ENCODE results near the gene AMOT.
"Not testable (repeated sequence)": the region's sequence is repeated elsewhere in the genome, so short reads cannot be mapped to it uniquely, and the experiment has no call there.

Gene AMOT

DNA sequence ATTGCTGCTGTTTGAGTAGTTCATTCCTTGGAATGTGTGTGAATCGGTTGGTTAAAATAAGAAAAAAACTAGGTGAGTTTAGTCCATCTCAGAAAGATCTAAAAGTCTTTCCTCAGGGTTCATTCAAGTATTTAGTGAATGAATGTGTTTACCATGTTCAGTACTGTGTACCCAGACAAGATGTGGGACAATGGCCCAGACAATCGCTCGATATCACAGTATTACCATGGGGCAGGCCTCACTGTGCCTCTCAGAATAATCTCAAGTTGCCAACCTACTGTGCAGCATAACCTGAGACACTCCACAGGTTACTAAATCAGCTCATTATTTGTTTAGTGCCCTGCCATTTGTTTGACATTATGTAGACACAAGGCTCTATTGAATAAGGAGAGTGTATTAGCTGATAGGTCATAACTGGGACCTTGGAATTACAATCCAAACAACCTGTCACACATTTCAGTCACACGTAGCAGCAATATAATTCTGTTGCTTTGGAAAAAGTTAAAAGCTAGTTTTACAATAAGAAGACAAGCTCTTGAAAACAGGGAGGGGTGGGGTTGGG lies 24.9 kb upstream of the AMOT start:
- no peaks in the 10 kb centered on the region for H3K79me2 ChIP-seq (ENCODE audit: low read length)
- no peaks in the 10 kb centered on the region for H3K9me3 ChIP-seq (replicated peaks; ENCODE audit: insufficient read depth, low read length)
- H4K20me1 ChIP-seq (ENCODE audit: insufficient read depth, low read length) = no peaks in the 10 kb centered on the region
- H3K27me3 ChIP-seq (replicated peaks; ENCODE audit: insufficient read depth, low read length) = no peaks in the 10 kb centered on the region
- no peak overlapping the region for H2AFZ ChIP-seq (ENCODE audit: low read length)
- no peak overlapping the region for H3K9ac ChIP-seq (ENCODE audit: low read length)
- no peak overlapping the region for H3K4me2 ChIP-seq (ENCODE audit: low read depth, low read length)
- no peaks in the 10 kb centered on the region for H3F3A ChIP-seq (ENCODE audit: insufficient read depth, low read length)
- H3K36me3 ChIP-seq (replicated peaks; ENCODE audit: insufficient read depth, low read length) = no peaks in the 10 kb centered on the region
- H3K27ac ChIP-seq (ENCODE audit: low read length) = no peak overlapping the region
- no peaks in the 10 kb centered on the region for H3K4me1 ChIP-seq (ENCODE audit: low read length)
- no peak for DNase-seq
- no peaks in the 10 kb centered on the region for H3K9me2 ChIP-seq (replicated peaks; ENCODE audit: insufficient read depth, low read length)
- TF ChIP-seq EZH2 (optimal IDR thresholded peaks at IDR 0.05; ENCODE audit: low read depth, low read length) (no peak), EZH2phosphoT487 (IDR thresholded peaks at IDR 0.05; ENCODE audit: low read length) (no peak)
- TF ChIP-seq, protein P1, sequence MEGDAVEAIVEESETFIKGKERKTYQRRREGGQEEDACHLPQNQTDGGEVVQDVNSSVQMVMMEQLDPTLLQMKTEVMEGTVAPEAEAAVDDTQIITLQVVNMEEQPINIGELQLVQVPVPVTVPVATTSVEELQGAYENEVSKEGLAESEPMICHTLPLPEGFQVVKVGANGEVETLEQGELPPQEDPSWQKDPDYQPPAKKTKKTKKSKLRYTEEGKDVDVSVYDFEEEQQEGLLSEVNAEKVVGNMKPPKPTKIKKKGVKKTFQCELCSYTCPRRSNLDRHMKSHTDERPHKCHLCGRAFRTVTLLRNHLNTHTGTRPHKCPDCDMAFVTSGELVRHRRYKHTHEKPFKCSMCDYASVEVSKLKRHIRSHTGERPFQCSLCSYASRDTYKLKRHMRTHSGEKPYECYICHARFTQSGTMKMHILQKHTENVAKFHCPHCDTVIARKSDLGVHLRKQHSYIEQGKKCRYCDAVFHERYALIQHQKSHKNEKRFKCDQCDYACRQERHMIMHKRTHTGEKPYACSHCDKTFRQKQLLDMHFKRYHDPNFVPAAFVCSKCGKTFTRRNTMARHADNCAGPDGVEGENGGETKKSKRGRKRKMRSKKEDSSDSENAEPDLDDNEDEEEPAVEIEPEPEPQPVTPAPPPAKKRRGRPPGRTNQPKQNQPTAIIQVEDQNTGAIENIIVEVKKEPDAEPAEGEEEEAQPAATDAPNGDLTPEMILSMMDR (IDR thresholded peaks at IDR 0.05; ENCODE audit: low read length) = no peak
- no peak overlapping the region for H3K4me3 ChIP-seq (ENCODE audit: low read length)

DNA sequence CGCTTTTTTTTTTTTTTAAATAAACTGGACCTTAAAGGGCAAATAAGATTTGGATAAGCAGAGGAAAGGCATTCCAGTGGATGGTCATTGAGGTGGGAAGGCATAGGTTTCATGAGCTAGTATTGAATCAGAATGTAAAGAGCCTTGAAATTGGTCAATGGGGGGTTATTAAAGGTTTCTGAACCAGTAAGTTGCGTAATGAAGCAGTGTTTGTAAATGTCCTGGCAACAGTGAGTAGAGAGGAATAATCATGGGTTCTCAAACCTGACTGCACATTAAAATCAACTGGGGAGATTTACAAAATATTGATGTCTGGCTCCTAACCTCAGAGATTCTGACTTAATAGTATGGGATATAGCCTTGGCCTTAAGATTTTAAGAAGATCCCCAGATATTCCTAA lies 23.2 kb upstream of the AMOT start:
- H3K27me3 ChIP-seq (replicated peaks; ENCODE audit: insufficient read depth, low read length) = no peaks in the 10 kb centered on the region
- no peak overlapping the region for H3K4me3 ChIP-seq (ENCODE audit: low read length)
- H3K9me2 ChIP-seq (replicated peaks; ENCODE audit: insufficient read depth, low read length) = no peaks in the 10 kb centered on the region
- no peak overlapping the region for H3K9ac ChIP-seq (ENCODE audit: low read length)
- no peak for DNase-seq
- H2AFZ ChIP-seq (ENCODE audit: low read length) = no peak overlapping the region
- no peaks in the 10 kb centered on the region for H3K9me3 ChIP-seq (replicated peaks; ENCODE audit: insufficient read depth, low read length)
- H3K4me1 ChIP-seq (ENCODE audit: low read length) = no peaks in the 10 kb centered on the region
- TF ChIP-seq EZH2 (optimal IDR thresholded peaks at IDR 0.05; ENCODE audit: low read depth, low read length) (no peak), EZH2phosphoT487 (IDR thresholded peaks at IDR 0.05; ENCODE audit: low read length) (no peak)
- TF ChIP-seq, protein P1 (IDR thresholded peaks at IDR 0.05; ENCODE audit: low read length) = no peak
- no peaks in the 10 kb centered on the region for H3F3A ChIP-seq (ENCODE audit: insufficient read depth, low read length)
- no peak overlapping the region for H3K27ac ChIP-seq (ENCODE audit: low read length)
- no peaks in the 10 kb centered on the region for H4K20me1 ChIP-seq (ENCODE audit: insufficient read depth, low read length)
- H3K4me2 ChIP-seq (ENCODE audit: low read depth, low read length) = no peak overlapping the region
- H3K36me3 ChIP-seq (replicated peaks; ENCODE audit: insufficient read depth, low read length) = no peaks in the 10 kb centered on the region
- H3K79me2 ChIP-seq (ENCODE audit: low read length) = no peaks in the 10 kb centered on the region

DNA sequence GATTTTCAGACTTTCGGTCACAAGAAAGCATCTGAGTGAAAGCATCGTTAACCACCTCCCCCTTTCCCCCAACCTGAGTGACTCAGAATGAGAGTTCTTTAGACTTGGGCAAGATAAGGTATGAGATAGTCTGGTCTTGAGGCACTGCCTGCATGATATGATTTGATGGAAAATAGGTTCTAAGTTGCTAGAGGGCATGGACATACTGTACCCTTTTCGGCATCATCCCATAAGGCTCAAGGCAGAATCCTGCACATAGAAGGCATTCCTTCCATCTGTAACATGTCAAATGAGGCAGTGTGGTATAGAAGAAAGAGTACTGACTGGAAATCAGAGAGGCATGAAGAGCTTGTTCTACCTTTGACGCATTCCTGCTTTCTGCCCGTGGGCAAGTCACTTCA lies 16.8 kb upstream of the AMOT start:
- Histone ChIP-seq H3K9me3 (replicated peaks; ENCODE audit: insufficient read depth, low read length) (no peaks in the 10 kb centered on the region), H3K4me3 (ENCODE audit: low read length) (no peak overlapping the region), H3K27ac (ENCODE audit: low read length) (no peak overlapping the region), H2AFZ (ENCODE audit: low read length) (no peak overlapping the region), H3K4me1 (ENCODE audit: low read length) (peaks cover 7% of the 10 kb centered on the region), H3F3A (ENCODE audit: insufficient read depth, low read length) (peaks cover 3% of the 10 kb centered on the region; the same call in 1 of the 2 replicates), H4K20me1 (ENCODE audit: insufficient read depth, low read length) (0 out of 2 replicates have a peak, but pooled peaks cover 3% of the 10 kb centered on the region), H3K79me2 (ENCODE audit: low read length) (no peaks in the 10 kb centered on the region), H3K9ac (ENCODE audit: low read length) (no peak overlapping the region), H3K9me2 (replicated peaks; ENCODE audit: insufficient read depth, low read length) (no peaks in the 10 kb centered on the region), H3K36me3 (replicated peaks; ENCODE audit: insufficient read depth, low read length) (no peaks in the 10 kb centered on the region), H3K27me3 (replicated peaks; ENCODE audit: insufficient read depth, low read length) (peaks cover 15% of the 10 kb centered on the region), H3K4me2 (ENCODE audit: low read depth, low read length) (no peak overlapping the region)
- TF ChIP-seq, protein P1 (IDR thresholded peaks at IDR 0.05; ENCODE audit: low read length) = no peak
- TF ChIP-seq EZH2 (optimal IDR thresholded peaks at IDR 0.05; ENCODE audit: low read depth, low read length) (no peak), EZH2phosphoT487 (IDR thresholded peaks at IDR 0.05; ENCODE audit: low read length) (no peak)
- no peak for DNase-seq

DNA sequence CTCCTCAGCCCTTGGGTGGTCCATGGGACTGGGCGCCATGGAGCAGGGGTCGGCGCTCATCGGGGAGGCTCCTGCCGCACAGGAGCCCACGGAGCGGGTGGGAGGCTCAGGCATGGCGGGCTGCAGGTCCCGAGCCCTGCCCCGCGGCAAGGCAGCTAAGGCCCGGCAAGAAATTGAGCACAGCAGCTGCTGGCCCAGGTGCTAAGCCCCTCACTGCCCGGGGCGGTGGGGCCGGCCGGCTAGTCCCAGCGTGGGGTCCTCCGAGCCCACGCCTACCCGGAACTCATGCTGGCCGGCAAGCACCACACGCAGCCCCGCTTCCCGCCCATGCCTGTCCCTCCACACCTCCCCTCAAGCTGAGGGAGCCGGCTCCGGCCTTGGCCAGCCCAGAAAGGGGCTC lies 14.3 kb upstream of the AMOT start:
- Histone ChIP-seq H3K4me1 (ENCODE audit: low read length) (peaks cover 16% of the 10 kb centered on the region), H3F3A (ENCODE audit: insufficient read depth, low read length) (peaks cover 19% of the 10 kb centered on the region), H3K27me3 (replicated peaks; ENCODE audit: insufficient read depth, low read length) (peaks cover 23% of the 10 kb centered on the region)
- not testable (repeated sequence) for H3K79me2 ChIP-seq (ENCODE audit: low read length); H3K4me3 ChIP-seq (ENCODE audit: low read length); H2AFZ ChIP-seq (ENCODE audit: low read length); H4K20me1 ChIP-seq (ENCODE audit: insufficient read depth, low read length); H3K9ac ChIP-seq (ENCODE audit: low read length); DNase-seq; H3K4me2 ChIP-seq (ENCODE audit: low read depth, low read length); H3K36me3 ChIP-seq (replicated peaks; ENCODE audit: insufficient read depth, low read length); H3K27ac ChIP-seq (ENCODE audit: low read length); H3K9me2 ChIP-seq (replicated peaks; ENCODE audit: insufficient read depth, low read length); H3K9me3 ChIP-seq (replicated peaks; ENCODE audit: insufficient read depth, low read length)

Data from MM.1S (cell line).